ENCODE data around the gene GPR55.

GPR55 gene

GRCh38 chr2:230891064-230891463 is 34.0 kb downstream of the GPR55 start:
- intact Hi-C loops (cut with DNase I) = no loop called here
- DNase-seq = peak in 1 of 10 donors; percentile 35

GRCh38 chr2:230890646-230891045 is 34.4 kb downstream of the GPR55 start:
- peak in 2 of 10 donors; percentile 22 to 79 for DNase-seq

GRCh38 chr2:230889911-230890601 is 35.0 kb downstream of the GPR55 start:
- DNase-seq = peak in 2 of 10 donors; percentile 19 to 52
- intact Hi-C loops (cut with DNase I) = no loop called here

More at GRCh38 chr2:230890646-230891045, 34.4 kb downstream of the GPR55 start:
- intact Hi-C loops (cut with DNase I) = no loop called here

DNA sequence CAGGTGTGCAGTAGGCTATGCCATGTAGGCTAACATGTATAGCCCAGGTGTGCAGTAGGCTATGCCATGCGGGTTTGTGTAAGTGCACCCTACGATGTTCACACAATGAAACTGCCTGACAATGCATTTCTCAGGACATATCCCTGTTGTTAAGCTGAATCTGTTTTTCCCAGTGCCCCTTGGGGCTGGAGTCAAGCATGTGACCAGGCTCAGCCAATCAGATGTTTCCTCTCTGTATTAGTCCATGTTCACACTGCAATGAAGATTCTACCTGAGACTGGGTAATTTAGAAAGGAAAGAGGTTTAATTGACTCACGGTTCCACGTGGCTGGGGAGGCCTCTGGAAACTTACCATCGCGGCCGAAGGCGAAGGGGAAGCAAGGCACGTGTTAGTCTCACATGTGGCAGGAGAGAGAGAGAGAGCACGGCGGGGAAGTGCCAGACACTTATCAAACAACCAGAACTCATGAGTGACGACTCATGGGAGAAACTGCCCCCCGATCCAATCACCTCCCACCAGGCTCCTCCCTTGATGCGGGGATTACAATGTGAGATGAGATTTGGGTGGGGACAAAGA is 36.1 kb downstream of the GPR55 start:
- DNase-seq = peak in 3 of 10 donors; percentile 8 to 52 (median 32)
- intact Hi-C loops (cut with DNase I) = no loop called here

DNA sequence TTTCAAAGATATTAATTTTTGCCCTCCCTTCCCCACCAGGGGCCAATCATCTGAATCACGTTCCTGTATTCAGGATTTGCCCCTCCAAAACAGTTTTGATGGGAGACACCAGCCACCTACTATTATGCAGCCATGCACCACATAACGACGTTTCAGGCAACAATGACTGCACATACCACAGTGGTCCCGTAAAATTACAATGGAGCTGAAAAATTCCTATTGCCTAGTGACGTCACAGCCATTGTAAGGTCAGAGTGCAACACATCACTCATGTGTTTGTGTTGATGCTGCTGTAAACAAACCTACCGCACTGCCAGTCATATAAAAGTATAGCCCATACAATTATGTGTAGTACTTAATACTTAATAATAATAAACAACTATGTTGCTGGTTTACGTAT is 37.7 kb downstream of the GPR55 start:
- intact Hi-C loops (cut with DNase I) = no loop called here
- no peak for DNase-seq

GRCh38 chr2:230886671-230887071 is 38.4 kb downstream of the GPR55 start:
- intact Hi-C loops (cut with DNase I) = no loop called here
- DNase-seq = peak in 3 of 10 donors; percentile 62 to 81 (median 80)

- no peak for DNase-seq
- intact Hi-C loops (cut with DNase I) = no loop called here
Observed at GRCh38 chr2:230886206-230886605, 38.8 kb downstream of the GPR55 start.

DNA sequence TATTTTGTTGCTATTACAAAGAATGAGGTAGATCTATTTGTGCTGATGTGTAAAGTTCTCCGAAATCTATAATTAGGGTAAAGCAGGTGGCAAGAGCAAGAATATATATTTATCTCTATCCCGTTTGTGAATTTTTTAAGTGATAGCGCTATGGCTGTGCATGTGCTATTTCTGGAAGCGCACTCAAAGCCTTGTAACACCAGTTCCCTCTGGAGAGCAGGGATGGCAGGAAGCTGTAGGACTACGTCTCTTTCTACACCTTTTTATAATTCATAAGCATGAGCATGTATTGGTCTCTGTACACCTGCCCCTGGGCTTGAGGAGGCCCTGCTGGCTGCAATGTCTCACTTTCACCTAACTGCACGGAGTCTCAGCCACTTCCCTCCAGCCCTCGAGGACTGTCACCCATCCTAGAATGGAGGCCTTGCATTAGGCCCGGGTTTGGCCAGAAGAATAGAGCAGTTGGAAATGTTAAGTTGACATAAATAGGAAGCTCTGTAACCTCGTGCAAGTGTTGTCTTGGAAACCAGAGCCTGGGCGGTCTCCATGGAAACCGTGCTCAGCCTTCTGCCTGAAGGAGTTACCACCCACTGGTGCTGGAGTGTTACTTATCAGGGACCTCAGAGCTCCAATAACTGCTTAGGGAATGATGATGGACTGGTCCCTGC is 39.4 kb downstream of the GPR55 start:
- intact Hi-C loops (cut with DNase I) = no loop called here
- peak in 9 of 10 donors; percentile 61 to 98 (median 85) for DNase-seq

DNA sequence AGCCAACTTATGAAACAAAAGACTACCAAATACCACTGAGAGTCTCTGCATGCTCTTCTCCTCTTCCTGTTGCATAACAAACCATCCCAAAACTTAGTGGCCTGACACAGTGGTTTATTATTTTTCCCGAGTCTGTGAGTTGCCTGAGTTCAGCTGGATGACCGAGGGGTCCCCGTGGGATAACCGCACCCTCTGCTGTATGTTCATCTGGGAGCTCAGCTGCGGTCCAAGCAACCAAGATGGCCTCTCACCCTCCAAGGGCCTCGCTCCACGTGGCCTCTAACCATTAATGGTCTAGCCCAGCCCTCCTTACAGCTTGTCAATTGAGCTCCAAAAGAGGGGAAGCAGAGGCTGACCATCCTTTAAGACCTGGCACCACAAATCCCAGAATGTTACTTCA is 43.2 kb downstream of the GPR55 start:
- peak in 3 of 10 donors; percentile 5 to 54 (median 38) for DNase-seq
- intact Hi-C loops (cut with DNase I) = no loop called here

GRCh38 chr2:230879891-230880290 is 45.2 kb downstream of the GPR55 start:
- intact Hi-C loops (cut with DNase I) = no loop called here
- peak in 1 of 10 donors; percentile 44 for DNase-seq

DNA sequence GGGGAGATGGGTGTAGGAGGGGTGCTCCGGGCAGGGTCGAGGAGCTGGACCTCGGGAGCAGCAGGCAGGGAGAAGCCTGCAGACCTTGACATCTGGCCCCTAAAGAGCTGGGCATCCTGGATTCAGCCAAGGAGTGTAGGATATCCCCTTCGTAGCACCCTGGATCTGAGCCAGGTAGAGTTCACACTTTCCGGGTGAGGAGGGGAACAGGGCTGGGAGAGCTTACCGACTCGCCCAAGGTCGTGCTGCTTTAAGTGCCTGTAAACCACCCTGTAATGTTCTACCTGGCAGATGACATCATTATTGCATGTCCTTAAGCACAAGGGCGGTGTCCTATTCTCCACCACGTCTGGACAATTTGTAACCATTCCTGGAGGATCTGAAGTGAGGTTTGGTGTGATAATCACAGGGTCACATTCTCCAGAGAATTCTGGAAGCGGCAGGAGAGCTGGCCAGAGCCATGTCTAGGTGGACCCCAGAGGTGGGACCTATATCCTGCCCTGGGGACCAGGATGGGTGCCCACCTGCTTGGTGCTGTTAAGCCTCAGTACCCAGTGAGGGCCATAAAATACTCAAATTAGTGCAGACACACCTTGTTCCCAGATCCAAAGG is 45.7 kb downstream of the GPR55 start:
- intact Hi-C loops (cut with DNase I) = no loop called here
- DNase-seq = peak in 4 of 10 donors; percentile 4 to 81 (median 56)

- intact Hi-C loops (cut with DNase I) = no loop called here
- DNase-seq = peak in 3 of 10 donors; percentile 69 to 74 (median 71)
Observed at GRCh38 chr2:230878599-230879188, 46.3 kb downstream of the GPR55 start.

DNA sequence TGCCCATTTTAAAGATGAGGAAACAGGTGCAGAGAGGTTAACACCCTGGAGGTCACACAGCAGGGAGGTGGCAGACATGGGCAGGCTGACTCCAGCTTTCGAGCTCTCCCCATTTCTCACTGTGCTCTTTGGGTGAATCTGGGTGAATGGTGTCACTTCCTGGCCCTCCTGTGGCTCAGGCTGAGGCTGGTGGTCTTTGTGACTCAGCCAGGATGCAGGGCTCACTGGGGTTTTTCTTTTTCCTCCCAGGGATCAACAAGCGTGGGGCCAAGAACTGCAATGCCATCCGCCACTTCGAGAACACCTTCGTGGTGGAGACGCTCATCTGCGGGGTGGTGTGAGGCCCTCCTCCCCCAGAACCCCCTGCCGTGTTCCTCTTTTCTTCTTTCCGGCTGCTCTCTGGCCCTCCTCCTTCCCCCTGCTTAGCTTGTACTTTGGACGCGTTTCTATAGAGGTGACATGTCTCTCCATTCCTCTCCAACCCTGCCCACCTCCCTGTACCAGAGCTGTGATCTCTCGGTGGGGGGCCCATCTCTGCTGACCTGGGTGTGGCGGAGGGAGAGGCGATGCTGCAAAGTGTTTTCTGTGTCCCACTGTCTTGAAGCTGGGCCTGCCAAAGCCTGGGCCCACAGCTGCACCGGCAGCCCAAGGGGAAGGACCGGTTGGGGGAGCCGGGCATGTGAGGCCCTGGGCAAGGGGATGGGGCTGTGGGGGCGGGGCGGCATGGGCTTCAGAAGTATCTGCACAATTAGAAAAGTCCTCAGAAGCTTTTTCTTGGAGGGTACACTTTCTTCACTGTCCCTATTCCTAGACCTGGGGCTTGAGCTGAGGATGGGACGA is 47.1 kb downstream of the GPR55 start:
- intact Hi-C loops (cut with DNase I) = no loop called here
- peak in 4 of 10 donors; percentile 6 to 66 (median 46) for DNase-seq

- intact Hi-C loops (cut with DNase I) = no loop called here
- peak in 4 of 10 donors; percentile 6 to 49 (median 42) for DNase-seq
Observed at GRCh38 chr2:230877116-230877758, 47.8 kb downstream of the GPR55 start.

GRCh38 chr2:230875347-230876315 is 49.4 kb downstream of the GPR55 start:
- peak in 3 of 10 donors; percentile 45 to 69 (median 65) for DNase-seq
- intact Hi-C loops (cut with DNase I) = no loop called here

GRCh38 chr2:230874876-230875275 is 50.2 kb downstream of the GPR55 start:
- intact Hi-C loops (cut with DNase I) = no loop called here
- DNase-seq = peak in 2 of 10 donors; percentile 59 to 75

DNA sequence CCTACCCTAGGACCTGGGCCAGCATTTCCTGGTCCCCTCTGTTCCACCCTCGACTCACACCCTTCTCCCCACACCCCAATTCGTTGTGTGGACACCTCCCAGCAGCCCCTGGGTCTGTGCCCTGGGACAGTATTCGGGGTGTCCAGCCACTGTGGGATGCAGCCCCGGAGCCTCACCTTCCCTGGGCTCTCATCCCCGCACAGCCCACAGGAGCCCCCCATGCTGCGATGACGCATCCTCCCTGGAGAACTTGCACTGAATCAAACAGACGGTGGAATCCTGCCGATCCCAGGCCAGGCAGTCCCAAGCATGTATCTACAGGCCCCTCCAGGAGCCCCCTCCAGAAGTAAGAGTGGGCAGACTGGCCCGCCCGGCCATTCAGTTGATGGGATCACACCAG is 50.6 kb downstream of the GPR55 start:
- intact Hi-C loops (cut with DNase I) = no loop called here

More for the DNA sequence above, 50.6 kb downstream of the GPR55 start:
- DNase-seq = peak in 1 of 10 donors; percentile 67
